ENCODE results near the gene RPL36A. TPM values are rescaled to one million over a fixed set of nuclear protein-coding genes. Genes with fewer than 3 reads are reported as not detected.

Gene RPL36A
- total and polyA plus RNA-seq, 9 of the 15 experiments (the other 6 are each of a cell fraction or from before 2014, with no cell fraction given): 412 to 4,539 (median 3,209) TPM

DNA sequence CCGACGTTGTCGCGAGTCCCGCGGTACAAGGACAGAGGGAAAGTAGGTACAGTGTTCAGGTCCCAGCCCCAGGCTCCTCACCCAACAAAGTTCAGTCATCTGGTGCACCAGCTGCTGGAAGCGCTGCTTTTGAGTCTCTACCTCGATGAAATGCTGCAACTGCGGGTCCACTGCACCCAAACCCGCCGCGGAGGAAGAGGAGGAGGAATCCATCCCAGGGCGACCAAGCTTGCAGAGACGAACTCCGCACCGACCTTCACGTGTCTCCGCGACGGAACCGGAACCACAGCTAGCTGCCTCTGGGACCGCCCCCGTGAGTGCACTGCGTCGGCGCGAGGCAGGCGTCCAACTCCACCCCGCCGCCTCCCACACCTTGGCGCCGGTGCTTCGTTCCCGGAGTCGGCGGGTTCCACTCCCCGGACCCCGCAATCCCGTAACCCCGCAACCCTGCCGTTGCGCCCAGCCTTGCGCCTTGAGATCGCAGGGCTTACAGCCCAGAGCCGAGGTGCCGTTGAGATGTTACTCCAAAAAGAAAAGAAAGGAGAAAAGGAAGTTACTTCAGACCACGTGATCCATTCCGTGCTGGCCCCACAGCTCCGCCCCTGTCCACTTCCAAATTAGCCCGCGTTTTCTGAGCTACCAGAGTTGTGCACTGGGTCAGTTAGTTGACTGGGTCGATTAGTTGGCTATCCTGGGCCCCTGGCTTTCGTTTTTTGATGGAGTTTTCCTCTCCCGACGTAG, 42.2 kb upstream of the RPL36A start, which contains the start of gene TIMM8A (continued):
- TF ChIP-seq, protein P1, sequence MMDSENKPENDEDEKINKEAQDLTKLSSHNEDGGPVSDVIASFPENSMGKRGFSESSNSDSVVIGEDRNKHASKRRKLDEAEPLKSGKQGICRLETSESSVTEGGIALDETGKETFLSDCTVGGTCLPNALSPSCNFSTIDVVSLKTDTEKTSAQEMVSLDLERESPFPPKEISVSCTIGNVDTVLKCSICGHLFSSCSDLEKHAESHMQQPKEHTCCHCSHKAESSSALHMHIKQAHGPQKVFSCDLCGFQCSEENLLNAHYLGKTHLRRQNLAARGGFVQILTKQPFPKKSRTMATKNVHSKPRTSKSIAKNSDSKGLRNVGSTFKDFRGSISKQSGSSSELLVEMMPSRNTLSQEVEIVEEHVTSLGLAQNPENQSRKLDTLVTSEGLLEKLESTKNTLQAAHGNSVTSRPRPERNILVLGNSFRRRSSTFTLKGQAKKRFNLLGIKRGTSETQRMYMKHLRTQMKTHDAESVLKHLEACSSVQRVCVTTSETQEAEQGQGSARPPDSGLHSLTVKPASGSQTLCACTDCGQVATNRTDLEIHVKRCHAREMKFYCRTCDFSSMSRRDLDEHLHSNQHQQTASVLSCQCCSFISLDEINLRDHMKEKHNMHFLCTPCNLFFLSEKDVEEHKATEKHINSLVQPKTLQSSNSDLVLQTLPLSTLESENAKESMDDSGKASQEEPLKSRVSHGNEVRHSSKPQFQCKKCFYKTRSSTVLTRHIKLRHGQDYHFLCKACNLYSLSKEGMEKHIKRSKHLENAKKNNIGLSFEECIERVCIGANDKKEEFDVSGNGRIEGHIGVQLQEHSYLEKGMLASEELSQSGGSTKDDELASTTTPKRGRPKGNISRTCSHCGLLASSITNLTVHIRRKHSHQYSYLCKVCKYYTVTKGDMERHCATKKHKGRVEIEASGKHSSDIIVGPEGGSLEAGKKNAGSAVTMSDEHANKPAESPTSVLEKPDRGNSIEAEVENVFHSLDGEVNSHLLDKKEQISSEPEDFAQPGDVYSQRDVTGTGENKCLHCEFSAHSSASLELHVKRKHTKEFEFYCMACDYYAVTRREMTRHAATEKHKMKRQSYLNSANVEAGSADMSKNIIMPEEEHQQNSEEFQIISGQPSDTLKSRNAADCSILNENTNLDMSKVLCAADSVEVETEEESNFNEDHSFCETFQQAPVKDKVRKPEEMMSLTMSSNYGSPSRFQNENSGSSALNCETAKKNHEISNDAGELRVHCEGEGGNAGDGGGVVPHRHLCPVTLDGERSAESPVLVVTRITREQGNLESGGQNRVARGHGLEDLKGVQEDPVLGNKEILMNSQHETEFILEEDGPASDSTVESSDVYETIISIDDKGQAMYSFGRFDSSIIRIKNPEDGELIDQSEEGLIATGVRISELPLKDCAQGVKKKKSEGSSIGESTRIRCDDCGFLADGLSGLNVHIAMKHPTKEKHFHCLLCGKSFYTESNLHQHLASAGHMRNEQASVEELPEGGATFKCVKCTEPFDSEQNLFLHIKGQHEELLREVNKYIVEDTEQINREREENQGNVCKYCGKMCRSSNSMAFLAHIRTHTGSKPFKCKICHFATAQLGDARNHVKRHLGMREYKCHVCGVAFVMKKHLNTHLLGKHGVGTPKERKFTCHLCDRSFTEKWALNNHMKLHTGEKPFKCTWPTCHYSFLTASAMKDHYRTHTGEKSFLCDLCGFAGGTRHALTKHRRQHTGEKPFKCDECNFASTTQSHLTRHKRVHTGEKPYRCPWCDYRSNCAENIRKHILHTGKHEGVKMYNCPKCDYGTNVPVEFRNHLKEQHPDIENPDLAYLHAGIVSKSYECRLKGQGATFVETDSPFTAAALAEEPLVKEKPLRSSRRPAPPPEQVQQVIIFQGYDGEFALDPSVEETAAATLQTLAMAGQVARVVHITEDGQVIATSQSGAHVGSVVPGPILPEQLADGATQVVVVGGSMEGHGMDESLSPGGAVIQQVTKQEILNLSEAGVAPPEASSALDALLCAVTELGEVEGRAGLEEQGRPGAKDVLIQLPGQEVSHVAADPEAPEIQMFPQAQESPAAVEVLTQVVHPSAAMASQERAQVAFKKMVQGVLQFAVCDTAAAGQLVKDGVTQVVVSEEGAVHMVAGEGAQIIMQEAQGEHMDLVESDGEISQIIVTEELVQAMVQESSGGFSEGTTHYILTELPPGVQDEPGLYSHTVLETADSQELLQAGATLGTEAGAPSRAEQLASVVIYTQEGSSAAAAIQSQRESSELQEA (IDR thresholded peaks at IDR 0.05; ENCODE audit: low read depth): no peak
- TF ChIP-seq, protein P2, sequence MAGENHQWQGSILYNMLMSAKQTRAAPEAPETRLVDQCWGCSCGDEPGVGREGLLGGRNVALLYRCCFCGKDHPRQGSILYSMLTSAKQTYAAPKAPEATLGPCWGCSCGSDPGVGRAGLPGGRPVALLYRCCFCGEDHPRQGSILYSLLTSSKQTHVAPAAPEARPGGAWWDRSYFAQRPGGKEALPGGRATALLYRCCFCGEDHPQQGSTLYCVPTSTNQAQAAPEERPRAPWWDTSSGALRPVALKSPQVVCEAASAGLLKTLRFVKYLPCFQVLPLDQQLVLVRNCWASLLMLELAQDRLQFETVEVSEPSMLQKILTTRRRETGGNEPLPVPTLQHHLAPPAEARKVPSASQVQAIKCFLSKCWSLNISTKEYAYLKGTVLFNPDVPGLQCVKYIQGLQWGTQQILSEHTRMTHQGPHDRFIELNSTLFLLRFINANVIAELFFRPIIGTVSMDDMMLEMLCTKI (IDR thresholded peaks at IDR 0.05; ENCODE audit: partially characterized antibody): no peak
- TF ChIP-seq, protein P3, sequence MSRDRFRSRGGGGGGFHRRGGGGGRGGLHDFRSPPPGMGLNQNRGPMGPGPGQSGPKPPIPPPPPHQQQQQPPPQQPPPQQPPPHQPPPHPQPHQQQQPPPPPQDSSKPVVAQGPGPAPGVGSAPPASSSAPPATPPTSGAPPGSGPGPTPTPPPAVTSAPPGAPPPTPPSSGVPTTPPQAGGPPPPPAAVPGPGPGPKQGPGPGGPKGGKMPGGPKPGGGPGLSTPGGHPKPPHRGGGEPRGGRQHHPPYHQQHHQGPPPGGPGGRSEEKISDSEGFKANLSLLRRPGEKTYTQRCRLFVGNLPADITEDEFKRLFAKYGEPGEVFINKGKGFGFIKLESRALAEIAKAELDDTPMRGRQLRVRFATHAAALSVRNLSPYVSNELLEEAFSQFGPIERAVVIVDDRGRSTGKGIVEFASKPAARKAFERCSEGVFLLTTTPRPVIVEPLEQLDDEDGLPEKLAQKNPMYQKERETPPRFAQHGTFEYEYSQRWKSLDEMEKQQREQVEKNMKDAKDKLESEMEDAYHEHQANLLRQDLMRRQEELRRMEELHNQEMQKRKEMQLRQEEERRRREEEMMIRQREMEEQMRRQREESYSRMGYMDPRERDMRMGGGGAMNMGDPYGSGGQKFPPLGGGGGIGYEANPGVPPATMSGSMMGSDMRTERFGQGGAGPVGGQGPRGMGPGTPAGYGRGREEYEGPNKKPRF (IDR thresholded peaks at IDR 0.05; ENCODE audit: low read depth, low read length): no peak
- TF ChIP-seq ZNF644 (tag; IDR thresholded peaks at IDR 0.05; ENCODE audit: low read depth): no peak
- TF ChIP-seq FOXJ2 (tag; IDR thresholded peaks at IDR 0.05): no peak
- TF ChIP-seq PCBP1 (IDR thresholded peaks at IDR 0.05; ENCODE audit: low read depth, low read length, poor library complexity, severe bottlenecking): no peak
- TF ChIP-seq ELF1 (tag; IDR thresholded peaks at IDR 0.05): peak; percentile 54
- no peak for TF ChIP-seq RBM34 (IDR thresholded peaks at IDR 0.05; ENCODE audit: borderline replicate concordance, insufficient read depth, low read length)
- TF ChIP-seq CTBP1 (IDR thresholded peaks at IDR 0.05; ENCODE audit: borderline replicate concordance): peak; percentile 46; the same call in 1 of the 2 replicates
- peak; percentile 65; the same call in 1 of the 2 replicates for TF ChIP-seq RB1 (IDR thresholded peaks at IDR 0.05; ENCODE audit: low read depth)
- TF ChIP-seq MED1 (CRISPR knock-in tag; IDR thresholded peaks at IDR 0.05; ENCODE audit: borderline replicate concordance): no peak
- no peak for TF ChIP-seq RBM14 (IDR thresholded peaks at IDR 0.05; ENCODE audit: borderline replicate concordance, insufficient read depth, low read depth, low read length)
- TF ChIP-seq, protein P4, sequence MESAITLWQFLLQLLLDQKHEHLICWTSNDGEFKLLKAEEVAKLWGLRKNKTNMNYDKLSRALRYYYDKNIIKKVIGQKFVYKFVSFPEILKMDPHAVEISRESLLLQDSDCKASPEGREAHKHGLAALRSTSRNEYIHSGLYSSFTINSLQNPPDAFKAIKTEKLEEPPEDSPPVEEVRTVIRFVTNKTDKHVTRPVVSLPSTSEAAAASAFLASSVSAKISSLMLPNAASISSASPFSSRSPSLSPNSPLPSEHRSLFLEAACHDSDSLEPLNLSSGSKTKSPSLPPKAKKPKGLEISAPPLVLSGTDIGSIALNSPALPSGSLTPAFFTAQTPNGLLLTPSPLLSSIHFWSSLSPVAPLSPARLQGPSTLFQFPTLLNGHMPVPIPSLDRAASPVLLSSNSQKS (CRISPR knock-in tag; IDR thresholded peaks at IDR 0.05): no peak
- peak; percentile 91 for TF ChIP-seq SUPT5H (IDR thresholded peaks at IDR 0.05)

Measured in K562 (cell line).